HG02973 (cell line): ENCODE results near the gene TM4SF5.

Experiments used
- ATAC-seq: cut with Tn5 transposase; IDR thresholded peaks from one replicate; pipeline ENCODE4 v1.9.1; 2021; ENCODE audit warnings: moderate library complexity; ENCODE audit not compliant: unreplicated experiment

Gene TM4SF5, protein sequence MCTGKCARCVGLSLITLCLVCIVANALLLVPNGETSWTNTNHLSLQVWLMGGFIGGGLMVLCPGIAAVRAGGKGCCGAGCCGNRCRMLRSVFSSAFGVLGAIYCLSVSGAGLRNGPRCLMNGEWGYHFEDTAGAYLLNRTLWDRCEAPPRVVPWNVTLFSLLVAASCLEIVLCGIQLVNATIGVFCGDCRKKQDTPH

DNA sequence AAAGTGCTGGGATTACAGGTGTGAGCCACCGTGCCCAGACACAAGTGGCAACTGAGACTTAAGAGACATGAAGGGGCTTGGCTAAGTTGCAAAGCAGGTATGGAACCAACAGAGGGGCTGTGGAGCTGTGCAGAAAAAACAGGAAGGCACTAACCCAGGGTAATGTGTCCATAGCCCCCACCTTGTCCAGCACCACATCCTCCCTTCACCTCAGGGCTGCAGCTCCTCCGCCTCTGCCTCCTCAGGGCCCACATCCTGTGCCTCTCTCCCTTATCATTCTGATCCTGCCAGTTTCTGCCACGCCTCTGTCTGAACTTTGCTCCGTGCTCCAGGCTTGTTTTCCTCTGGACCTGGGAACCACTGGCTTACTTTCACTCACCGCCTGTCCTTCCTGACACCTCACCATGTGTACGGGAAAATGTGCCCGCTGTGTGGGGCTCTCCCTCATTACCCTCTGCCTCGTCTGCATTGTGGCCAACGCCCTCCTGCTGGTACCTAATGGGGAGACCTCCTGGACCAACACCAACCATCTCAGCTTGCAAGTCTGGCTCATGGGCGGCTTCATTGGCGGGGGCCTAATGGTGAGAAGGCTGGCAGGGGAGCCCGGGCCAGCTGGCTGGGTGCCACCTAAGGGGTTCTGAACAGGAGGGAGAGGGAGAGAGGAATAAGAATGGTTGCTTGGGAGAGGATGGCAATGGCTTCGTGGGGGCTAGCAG is at the start of gene TM4SF5:
Gene TM4SF5, plus strand, starts transcription at position 368 of the 716 bp plus-strand sequence. Its CDS starts 37 bp downstream, at position 405.
- ATAC-seq = no peak

DNA sequence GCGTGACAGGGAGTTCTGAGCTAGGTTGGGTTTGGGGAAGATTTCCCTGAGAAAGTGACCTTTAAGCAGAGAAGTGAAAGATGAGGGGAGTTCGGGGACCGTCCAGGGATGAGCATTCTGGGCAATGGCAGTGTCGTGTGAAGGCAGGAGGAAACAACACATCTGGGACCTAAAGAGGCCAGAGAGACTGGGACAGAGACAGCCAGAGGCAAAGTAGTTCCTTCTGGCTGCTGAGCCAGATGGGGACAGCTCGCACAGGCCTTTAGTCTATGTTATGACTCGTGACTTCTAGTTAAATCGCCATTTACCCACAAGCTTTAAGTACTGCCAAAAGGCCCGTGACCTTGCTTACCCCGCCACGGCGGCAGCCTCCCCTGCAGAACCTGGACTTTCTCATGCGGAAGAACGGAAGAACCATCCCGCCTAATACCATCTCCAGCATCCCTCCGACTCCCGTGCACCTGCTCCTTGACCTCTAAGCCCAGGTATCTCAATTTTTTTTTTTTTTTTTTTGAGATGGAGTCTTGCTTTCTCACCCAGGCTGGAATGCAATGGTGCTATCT is 48.9 kb upstream of the TM4SF5 start:
- ATAC-seq = no peak

DNA sequence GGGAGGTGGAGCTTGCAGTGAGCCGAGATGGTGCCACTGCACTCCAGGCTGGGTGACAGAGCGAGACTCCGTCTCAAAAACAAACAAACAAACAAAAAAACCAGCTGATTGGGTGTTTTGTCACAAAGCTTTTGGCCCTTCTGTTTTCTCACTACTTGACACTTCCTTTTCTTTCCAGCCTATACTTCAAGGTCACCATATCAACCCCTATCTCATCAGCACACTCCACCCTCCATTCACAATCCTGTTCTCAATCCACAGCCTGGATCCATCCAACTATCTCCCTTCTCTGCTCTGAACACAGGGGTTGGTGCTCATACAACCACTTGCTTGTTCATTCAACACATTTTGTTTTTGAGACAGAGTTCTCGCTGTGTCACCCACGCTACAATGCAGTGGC is 47.0 kb upstream of the TM4SF5 start:
- no peak for ATAC-seq

DNA sequence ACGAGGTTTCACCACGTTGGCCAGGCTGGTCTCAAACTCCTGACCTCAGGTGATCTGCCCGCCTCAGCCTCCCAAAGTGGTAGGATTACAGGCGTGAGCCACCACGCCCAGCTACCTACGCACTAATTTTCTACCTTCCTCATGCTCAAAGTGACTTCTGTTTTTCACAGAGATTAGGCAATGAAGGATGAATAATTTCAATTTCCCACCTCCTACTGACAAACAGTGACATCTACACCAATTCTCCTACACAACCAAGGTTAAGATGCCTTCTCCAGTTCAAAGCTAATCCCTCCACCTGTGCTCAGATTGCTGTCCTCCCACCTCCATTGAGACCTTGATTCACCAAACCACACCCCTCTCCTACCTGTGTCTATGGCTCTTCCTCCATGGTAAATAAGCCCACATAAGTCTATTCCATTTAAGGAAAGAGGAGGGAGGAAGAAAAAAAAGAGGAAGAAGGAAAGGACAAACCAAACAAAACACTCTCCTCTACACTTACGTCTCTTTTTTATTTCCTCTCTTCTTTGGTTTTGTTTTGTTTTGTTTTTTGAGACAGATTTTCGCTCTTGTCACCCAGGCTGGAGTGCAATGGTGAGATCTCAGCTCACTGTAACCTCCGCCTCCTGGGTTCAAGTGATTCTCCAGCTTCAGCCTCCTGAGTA is 45.9 kb upstream of the TM4SF5 start:
- ATAC-seq = no peak

DNA sequence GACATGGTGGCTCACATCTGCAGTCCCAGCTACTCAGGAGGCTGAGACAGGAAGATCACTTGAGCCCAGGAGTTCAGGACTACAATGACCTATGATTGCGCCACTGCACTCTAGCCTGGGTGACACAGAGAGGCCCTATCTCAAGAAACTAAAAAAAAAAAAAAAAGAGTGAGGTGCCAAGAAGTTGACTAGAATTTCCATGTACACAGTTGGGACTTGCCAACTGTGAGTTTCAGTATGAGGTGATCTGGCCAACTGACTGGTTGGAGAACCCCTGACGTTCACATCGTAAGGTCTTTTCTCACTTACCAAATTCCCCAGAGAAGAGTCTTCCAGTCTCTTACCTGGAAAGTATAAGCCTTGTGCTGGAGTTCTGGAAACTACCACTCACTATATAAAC is 43.6 kb upstream of the TM4SF5 start:
- no peak for ATAC-seq

DNA sequence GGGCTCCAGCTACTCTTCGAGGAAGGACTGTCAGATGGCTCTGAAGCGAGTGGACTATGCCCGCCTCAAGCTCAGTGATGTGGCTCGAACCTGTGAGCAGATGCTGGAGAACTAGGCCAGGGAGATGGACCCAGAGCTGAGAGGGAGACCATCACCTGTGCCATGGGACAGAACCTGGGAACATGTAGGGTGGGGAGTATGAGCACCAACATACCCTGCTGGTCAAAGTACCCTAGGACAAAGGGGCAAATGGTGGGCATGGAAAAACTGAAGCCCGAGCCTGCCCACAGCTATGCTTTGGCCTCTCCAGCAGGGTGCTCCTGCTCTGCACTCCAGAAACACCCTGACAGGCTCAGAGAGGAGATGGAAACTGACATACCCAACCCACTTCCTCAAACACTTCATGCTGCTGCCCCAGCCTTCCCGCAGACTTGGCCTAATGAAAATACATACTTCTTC is 38.6 kb upstream of the TM4SF5 start:
- no peak for ATAC-seq

DNA sequence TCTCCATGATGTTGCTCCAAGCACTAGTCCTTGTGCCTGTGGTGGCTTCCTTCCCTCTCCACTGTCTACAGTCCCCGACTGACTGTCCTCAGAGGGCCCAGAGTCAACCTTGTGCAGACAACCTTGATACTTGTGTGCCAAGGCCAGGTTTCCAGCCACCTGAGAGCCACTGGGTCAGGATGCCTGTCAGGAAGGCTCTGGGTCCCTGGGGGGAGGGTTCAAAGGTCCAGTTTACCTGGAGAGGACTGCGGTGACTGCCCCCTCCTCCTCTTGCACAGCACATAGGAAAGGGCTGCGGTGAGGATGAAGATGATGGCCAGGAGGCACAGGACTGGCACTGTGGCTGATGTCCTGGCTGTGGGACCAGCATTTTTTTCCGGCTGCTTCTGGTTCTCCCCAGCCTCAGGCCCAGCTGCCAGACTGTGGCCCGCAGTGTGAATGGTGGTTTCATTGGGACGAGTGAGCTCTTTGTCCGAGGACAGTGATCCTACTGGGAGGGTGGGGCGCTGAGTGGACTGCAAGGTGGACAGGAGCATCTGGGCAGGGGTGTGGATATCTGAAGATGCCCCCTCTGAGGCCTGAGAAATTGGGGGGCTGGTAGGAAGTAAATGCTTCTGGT is 36.7 kb upstream of the TM4SF5 start:
- ATAC-seq = no peak

DNA sequence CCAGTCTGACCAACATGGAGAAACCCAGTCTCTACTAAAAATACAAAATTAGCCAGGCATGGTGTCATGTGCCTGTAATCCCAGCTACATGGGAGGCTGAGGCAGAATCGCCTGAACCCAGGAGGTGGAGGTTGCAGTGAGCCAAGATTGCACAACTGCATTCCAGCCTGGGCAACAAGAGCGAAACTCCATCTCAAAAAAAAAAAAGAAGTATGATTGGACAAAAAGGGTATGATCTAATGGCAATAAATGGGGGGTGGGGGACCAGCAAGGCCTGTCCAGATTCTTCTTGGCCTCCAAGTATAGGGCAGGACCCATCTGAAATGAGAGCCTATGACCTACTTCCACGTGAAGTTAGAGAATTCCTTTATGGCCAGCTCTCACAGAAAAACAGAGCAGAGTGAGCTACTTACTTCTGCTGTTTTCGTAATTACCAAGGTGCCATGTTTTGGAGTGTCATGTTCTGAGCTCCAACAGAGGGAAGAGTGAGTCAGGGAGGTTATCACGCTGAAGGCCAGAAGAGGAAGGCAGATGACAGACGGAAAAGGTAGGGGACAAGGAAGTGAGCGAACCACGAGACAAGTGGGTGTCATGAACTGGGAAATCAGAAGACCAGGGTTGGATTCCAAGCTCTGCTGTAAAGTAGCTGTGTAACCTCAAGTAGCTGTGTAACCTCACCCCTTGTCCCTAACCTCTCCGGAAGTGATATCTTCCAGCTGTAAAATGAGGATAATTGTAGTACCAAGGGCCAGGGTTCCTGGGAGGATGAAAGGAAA is 35.6 kb upstream of the TM4SF5 start:
- no peak for ATAC-seq

DNA sequence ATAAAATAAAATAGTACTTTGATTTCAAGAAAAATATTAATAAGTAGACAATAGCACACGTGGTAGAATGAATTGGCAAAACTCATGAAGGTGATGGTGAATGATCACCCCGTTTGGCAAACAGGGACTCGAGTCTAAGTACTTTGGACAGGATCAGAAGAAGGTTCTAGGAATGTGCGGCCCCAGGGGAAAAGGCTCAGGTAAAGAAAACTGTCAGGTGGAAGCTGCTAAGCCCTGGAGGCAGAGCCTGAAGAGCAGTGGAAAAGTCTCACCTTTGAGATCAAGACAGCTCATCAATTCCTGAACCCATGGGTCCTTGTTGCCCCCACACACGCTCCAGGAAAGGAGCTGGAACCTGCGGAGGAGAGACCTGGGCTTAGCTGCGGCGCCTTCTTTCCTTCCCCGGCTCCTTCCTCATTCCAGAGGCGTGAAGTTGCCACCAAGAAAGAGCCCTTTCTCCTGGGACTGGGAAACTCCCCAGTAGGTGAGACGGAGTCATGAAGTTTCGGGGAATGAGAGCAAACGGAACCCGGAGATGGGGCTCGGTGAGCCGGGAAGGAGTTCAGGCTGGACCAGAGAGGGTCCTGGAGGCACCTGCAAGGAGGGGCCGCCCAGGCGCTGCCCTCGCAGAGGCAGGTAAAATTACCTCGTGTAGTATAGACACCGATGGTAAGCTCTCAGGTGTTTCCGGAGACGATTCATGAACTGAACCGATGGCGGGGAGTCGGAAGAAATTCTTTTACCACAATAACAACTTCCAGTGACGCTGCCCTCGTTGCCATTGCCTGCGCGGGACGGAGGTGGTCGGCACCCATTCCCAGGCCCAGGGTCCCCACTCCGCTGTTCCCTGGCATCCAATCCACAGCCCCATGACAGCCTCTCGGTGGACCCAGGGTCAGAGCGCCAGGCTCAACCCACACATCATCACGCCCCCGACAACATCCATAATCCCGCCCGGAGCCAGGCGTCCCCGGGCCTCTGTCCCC is 33.3 kb upstream of the TM4SF5 start:
- no peak for ATAC-seq

DNA sequence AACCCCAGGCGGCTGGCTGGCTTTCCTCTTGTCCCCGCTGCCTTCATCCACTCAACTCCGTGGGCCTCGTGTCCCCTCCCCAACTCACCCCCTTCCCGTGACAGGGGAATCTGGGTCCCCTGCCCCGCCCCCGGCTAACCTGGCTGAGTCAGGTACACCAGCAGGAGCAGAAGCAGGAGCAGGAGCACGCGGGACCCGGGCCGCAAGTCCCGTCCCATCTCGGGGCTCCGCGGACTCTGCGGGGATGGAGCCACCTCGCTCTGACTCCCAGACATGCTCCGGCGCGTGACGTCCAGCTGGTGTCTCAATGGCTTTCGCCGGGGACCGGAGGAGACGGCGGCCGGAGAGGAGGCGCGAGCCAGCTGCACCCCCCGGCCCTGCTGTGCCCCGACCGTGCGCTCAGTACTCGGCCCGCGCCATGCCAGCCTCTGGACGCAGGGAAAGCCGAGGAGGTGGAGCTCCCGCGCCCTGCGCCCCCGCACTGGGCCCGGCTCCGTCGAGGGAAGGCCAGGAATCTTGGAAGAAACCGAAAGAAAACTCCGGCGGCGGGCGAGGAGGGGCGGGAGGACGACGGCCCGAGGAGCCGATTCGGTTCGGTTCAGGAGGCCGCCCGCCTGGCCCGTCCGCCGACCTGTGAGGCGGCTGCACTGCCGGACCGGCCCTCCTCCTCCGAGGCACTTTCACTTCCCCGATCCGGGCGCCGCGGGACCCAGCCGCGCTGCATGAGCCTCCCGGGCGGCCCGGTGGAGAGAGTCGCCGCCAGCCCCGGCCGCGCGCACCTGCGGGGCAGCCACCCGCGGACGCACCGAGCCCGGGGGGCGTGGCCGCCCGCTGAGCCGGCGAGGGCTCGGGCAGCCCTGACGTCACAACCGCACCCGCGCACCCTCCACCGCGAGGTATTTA is 32.3 kb upstream of the TM4SF5 start, which contains the start of the genes CXCL16 and ZMYND15:
Gene CXCL16, minus strand, starts transcription at position 807 of the 903 bp plus-strand sequence. Its CDS starts 589 bp downstream, at position 218.
Gene ZMYND15, plus strand, starts transcription at position 712 of the 903 bp plus-strand sequence. CDS start 716 bp downstream, outside the sequence.
- ATAC-seq = peak; percentile 48

DNA sequence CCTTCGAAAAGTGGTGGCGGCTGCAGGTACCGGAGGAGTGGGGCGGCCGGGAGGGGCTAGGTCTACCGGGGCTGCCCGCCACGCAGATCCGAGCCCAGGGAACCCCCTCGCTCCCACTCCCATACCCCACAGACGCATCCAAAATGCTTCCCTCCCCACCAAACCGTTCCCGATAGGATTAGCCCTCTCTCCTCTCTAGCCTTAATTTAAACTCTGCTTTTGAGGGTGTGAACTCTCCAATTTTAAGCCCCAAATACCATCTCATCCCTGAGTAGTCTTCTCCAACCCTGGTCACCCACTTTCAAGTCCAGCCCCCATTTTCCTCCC is 31.7 kb upstream of the TM4SF5 start:
- no peak for ATAC-seq

DNA sequence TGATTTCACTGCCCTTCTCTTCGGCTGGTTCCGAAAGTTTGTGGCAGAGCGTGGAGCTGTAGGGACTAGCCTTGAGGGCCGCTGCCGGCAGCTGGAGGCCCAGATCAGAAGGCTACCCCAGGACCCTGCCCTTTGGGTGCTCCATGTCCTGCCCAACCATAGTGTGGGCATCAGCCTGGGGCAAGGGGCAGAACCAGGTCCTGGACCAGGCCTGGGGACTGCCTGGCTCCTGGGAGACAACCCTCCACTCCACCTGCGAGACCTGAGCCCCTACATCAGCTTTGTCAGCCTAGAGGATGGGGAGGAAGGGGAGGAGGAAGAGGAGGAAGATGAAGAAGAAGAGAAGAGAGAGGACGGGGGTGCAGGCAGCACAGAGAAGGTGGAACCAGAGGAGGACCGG is 31.1 kb upstream of the TM4SF5 start:
- no peak for ATAC-seq

DNA sequence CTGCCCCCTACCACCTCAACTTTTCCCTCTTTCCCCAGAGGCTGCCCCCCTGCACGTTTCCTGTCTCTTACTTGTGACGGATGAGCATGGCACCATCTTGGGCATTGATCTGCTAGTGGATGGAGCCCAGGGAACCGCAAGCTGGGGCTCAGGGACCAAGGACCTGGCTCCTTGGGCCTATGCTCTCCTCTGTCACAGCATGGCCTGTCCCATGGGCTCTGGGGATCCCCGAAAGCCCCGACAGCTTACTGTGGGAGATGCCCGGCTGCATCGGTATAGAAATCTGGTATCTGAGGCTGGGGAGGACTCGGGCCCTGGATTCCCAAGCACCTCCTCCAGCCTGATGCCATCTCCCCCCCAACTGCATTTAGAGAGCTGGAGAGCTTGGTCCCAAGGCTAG is 30.1 kb upstream of the TM4SF5 start:
- no peak for ATAC-seq

DNA sequence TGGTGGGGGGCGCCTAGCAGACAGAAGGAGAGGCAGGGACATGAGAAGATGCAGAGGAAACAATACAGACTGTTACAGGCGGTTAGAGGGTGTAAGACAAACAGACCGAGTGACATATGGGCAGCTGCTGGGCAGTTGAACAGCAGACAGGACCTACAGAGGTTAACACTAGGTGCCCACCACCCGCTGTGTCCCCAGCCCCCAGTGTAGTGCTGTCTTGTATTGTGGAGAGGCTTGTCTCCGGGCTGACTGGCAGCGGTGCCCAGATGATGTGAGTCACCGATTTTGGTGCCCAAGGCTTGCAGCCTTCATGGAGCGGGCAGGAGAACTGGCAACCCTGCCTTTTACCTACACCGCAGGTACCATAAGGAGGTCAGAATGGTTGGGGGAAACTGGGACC is 29.6 kb upstream of the TM4SF5 start:
- no peak for ATAC-seq

DNA sequence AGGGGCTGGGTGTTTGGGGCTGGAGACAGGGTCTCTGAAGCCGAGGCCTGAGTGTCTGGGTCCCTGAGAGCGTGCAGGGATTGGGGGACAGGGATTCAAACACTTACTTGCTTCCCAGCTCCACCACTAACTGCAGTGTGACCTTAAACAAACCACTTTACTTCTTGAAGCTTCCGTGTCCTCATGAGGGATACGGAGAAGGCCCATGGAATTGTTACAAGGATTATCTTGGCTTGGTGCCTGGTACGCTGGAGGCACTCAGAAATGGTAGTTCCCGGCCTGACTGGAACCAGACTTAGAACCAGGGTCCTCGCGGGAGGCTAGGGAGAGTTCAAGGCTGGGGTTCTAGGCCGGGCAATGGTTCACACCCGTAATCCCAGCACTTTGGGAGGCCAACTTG is 29.1 kb upstream of the TM4SF5 start:
- ATAC-seq = no peak

DNA sequence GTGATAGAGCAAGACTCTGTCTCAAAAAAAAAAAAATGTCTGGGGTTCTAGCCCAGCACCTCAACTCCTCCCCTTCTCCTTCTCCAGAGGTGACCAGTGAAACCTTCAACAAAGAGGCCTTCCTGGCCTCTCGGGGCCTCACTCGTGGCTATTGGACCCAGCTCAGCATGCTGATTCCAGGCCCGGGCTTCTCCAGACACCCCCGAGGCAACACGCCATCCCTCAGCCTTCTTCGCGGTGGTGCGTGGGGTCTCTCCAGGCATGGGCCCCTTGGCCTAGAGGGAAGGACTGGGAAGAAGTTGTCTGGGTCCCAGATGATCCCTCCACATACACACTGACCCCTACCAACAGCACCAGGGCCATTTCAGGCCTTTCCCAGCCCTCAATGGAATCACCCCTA is 28.5 kb upstream of the TM4SF5 start:
- ATAC-seq = no peak

DNA sequence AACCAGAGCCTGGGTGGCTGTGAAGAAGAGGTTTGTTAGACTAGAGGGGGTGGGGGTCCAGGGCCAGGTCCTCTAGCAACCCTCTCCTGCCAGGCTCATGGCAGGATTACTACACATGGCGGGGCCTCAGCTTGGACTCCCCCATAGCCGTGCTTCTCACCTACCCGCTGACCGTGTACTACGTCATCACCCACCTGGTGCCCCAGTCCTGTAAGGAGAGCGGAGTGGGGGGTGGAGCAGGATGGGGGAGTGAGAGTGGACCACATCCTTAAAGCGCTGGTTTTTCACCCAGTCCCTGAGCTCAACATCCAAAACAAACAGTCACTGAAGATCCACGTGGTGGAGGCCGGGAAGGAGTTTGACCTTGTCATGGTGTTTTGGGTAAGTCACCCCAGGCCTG is 27.8 kb upstream of the TM4SF5 start:
- ATAC-seq = no peak
